Liver (tissue), 3 donors: ENCODE data around the gene NAP1L1.

Source experiments
- FOXA1 ChIP-seq: IDR thresholded peaks from 2 replicates; pipeline ENCODE4 v1.6.1; 2016; ENCODE audit warnings: antibody characterized with exemption
- RAD21 ChIP-seq, 2 donors: IDR thresholded peaks; 2 replicates each; pipeline ENCODE4 v1.6.1; 2016; ENCODE audit warnings: antibody characterized with exemption in 2 of 2, mild to moderate bottlenecking in 2 of 2
- REST ChIP-seq: IDR thresholded peaks from 2 replicates; pipeline ENCODE4 v1.6.1; 2016; ENCODE audit warnings: antibody characterized with exemption, mild to moderate bottlenecking
- TF ChIP-seq, protein P1 (sequence below): fragments of 150-350 bp; IDR thresholded peaks from 2 replicates; pipeline ENCODE4 v1.5.1; 2017; ENCODE audit warnings: improper control_type of control experiment, low read depth, low read length; ENCODE audit not compliant: missing input control
- donor health status: healthy.
- donor health status: healthy.

GRCh38 chr12:76078748-76079147 lies 5.7 kb downstream of the NAP1L1 start:
- TF ChIP-seq, protein P1, sequence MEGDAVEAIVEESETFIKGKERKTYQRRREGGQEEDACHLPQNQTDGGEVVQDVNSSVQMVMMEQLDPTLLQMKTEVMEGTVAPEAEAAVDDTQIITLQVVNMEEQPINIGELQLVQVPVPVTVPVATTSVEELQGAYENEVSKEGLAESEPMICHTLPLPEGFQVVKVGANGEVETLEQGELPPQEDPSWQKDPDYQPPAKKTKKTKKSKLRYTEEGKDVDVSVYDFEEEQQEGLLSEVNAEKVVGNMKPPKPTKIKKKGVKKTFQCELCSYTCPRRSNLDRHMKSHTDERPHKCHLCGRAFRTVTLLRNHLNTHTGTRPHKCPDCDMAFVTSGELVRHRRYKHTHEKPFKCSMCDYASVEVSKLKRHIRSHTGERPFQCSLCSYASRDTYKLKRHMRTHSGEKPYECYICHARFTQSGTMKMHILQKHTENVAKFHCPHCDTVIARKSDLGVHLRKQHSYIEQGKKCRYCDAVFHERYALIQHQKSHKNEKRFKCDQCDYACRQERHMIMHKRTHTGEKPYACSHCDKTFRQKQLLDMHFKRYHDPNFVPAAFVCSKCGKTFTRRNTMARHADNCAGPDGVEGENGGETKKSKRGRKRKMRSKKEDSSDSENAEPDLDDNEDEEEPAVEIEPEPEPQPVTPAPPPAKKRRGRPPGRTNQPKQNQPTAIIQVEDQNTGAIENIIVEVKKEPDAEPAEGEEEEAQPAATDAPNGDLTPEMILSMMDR, result no peak
- TF ChIP-seq RAD21 (IDR thresholded peaks at IDR 0.05) (no peak), REST (no peak), FOXA1 (no peak)
